Breast epithelium (tissue), 4 donors: ENCODE measurements around the gene FDXACB1. TPM values are rescaled to one million over a fixed set of nuclear protein-coding genes. Genes with fewer than 3 reads are reported as not detected.

Experiments used
- DNase-seq, 2 donors: peaks; one replicate each; pipeline ENCODE4 v3.0.0-alpha.2; 2019; ENCODE audit warnings: low spot score in 2 of 2
- H3K27ac ChIP-seq, 2 donors: fragments of 200-600 bp; sonication (generic) in 1 of 2; one replicate each; pipeline ENCODE4 v1.5.1; 2016 to 2019; ENCODE audit warnings: mild to moderate bottlenecking in 1 of 2
- H3K27me3 ChIP-seq, 2 donors: fragments of 200-600 bp; sonication (generic) in 1 of 2; one replicate each; pipeline versions ENCODE4 v1.5.1 to v1.6.0; 2017 to 2019; ENCODE audit warnings: control low read depth in 1 of 2, mild to moderate bottlenecking in 1 of 2
- H3K36me3 ChIP-seq: fragments of 200-600 bp; one replicate; pipeline ENCODE4 v1.5.1; 2019
- H3K4me1 ChIP-seq, 2 donors: fragments of 200-600 bp; sonication (generic); one replicate each; pipeline ENCODE4 v1.5.1; 2016 to 2019; ENCODE audit warnings: control low read depth in 1 of 2
- H3K4me3 ChIP-seq, 3 donors: fragments of 200-600 bp; sonication (generic); 1 replicate in 2 of 3; 2 replicates in 1 of 3; pipeline ENCODE4 v1.5.1; 2016 to 2019; ENCODE audit warnings: mild to moderate bottlenecking in 3 of 3, moderate library complexity in 2 of 3
- H3K9me3 ChIP-seq, 2 donors: fragments of 200-600 bp; sonication (generic) in 1 of 2; one replicate each; pipeline ENCODE4 v1.5.1; 2016 to 2019; ENCODE audit warnings: control low read depth in 1 of 2
- POLR2A ChIP-seq: fragments of 450-650 bp; IDR thresholded peaks from one replicate; pipeline ENCODE4 v1.6.1; 2016; ENCODE audit warnings: antibody characterized with exemption, mild to moderate bottlenecking, moderate library complexity
- POLR2AphosphoS5 ChIP-seq, 3 donors: sonication (generic); formaldehyde crosslinking; IDR thresholded peaks; one replicate each; pipeline ENCODE4 v1.6.1; 2017; ENCODE audit warnings: antibody characterized with exemption in 3 of 3
- intact Hi-C: fragments of 100-400 bp; cut with DNase I; formaldehyde crosslinking; loops from one replicate; pipeline ENCODE4 v1.15.1; 2023; ENCODE audit warnings: low total_unique reads
- total RNA-seq, 3 donors: library from RNA; depleted of rRNA; stranded (reverse); fragments of >200 nt; gene quantifications; one replicate each; pipeline ENCODE4 v1.1.0, GENCODE V29; 2016
- TF ChIP-seq, protein P1 (sequence below), 3 donors: fragments of 450-650 bp; IDR thresholded peaks; one replicate each; pipeline ENCODE4 v1.5.1; 2016 to 2017; ENCODE audit warnings: antibody characterized with exemption in 3 of 3, mild to moderate bottlenecking in 3 of 3, moderate library complexity in 3 of 3

The FDXACB1 gene
- total RNA-seq, 3 donors from 2014 or later = 1.6 to 3.7 (median 3.3) TPM

DNA sequence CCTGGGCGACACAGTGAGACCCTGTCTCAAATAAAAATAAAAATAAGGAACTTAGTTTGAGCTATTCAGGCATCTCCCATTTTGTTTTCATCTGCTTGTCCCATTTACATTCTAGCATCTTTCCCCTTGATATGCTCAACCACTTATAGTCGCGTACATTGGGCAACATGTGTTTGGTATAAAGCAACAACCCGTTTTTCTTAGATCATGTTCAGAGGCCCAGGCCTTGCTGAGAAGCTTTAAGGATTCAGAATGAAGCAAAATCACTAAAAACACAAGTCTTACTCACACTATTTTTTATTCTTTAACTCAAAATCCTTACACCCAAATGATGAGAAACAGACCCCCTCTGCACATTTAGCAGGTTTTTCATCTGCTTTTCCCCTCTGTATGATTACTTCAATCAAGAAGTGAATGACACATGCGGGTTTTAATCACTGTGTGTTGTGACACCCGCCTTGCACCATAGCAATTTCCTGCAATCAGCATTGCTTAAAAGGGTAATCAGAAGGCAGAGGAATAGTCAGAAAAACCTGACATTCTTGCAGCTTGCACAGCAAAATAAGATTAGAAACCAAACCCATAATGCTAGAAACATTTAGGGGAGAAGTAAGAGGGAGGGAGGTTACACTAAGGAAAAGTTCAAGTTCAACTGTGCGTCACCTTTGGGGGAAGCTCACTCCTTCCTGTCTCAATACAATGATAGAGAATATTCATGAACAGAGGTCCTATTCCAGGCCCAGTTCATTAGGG, 33.5 kb downstream of the FDXACB1 start:
- H3K27me3 ChIP-seq = no peaks in the 10 kb centered on the region
- H3K27ac ChIP-seq = no peak overlapping the region
- H3K4me3 ChIP-seq = no peak overlapping the region
- H3K4me1 ChIP-seq = no peaks in the 10 kb centered on the region
- DNase-seq = no peak
- no peaks in the 10 kb centered on the region for H3K36me3 ChIP-seq
- intact Hi-C loops = no loop called here
- no peaks in the 10 kb centered on the region for H3K9me3 ChIP-seq
- TF ChIP-seq, protein P1, sequence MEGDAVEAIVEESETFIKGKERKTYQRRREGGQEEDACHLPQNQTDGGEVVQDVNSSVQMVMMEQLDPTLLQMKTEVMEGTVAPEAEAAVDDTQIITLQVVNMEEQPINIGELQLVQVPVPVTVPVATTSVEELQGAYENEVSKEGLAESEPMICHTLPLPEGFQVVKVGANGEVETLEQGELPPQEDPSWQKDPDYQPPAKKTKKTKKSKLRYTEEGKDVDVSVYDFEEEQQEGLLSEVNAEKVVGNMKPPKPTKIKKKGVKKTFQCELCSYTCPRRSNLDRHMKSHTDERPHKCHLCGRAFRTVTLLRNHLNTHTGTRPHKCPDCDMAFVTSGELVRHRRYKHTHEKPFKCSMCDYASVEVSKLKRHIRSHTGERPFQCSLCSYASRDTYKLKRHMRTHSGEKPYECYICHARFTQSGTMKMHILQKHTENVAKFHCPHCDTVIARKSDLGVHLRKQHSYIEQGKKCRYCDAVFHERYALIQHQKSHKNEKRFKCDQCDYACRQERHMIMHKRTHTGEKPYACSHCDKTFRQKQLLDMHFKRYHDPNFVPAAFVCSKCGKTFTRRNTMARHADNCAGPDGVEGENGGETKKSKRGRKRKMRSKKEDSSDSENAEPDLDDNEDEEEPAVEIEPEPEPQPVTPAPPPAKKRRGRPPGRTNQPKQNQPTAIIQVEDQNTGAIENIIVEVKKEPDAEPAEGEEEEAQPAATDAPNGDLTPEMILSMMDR (IDR thresholded peaks at IDR 0.05) = no peak
- no peak for TF ChIP-seq POLR2AphosphoS5 (IDR thresholded peaks at IDR 0.05)
- no peak for TF ChIP-seq POLR2A

DNA sequence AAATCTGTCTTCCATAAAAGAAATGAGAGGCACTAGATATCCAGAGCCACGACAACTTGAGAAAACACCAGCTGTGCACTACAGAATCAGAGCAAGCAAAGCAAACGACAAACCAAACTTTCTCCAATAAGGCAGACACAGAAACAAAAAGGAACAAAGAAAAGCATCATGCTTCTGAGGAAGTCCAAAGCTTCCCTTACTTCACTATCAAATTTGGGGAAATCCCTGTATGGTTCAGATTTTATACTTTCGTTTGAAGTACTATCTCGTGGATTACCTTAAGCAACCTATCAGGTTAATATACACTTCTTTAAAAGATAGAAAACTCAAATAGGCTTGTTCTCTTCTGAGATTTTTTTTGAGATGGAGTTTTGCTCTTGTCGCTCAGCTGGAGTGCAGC, 35.3 kb downstream of the FDXACB1 start:
- no peaks in the 10 kb centered on the region for H3K27me3 ChIP-seq
- DNase-seq = no peak
- H3K27ac ChIP-seq = no peak overlapping the region
- TF ChIP-seq, protein P1 (IDR thresholded peaks at IDR 0.05) = no peak
- no peak for TF ChIP-seq POLR2AphosphoS5 (IDR thresholded peaks at IDR 0.05)
- no peak for TF ChIP-seq POLR2A
- H3K4me1 ChIP-seq = no peaks in the 10 kb centered on the region
- intact Hi-C loops = no loop called here
- no peaks in the 10 kb centered on the region for H3K9me3 ChIP-seq
- H3K4me3 ChIP-seq = no peak overlapping the region
- no peaks in the 10 kb centered on the region for H3K36me3 ChIP-seq

DNA sequence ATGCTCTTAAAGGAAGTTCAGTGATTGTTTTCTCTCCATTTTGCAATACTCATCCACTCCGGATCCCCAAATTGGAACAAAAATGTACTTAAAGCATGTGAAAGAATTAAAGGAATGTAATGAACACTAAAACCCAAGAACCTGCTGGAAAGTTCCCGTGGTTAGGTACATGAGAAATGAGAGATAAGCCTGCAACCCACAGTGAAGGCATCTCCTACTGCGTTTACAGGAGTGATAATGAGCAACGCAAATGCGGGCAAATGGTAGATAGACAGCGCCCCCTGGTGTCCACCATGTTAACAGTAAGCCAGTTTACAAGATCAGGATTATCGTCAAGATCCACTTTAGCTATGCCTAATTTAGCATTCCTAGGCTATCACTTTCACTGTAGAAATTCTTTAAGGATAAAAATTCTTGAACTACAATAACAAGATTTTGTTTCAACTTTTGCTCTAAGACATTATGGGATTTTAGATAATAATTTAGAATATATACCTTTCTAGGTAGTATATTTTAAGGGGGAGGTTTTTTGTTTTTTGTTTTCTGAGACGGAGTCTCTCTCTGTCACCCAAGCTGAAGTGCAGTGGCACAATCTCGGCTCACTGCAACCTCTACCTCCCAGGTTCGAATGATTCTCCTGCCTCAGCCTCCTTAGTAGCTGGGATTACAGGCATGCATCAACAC, 37.5 kb downstream of the FDXACB1 start:
- Histone ChIP-seq H3K27me3 (no peaks in the 10 kb centered on the region), H3K4me3 (no peak overlapping the region), H3K27ac (no peak overlapping the region), H3K4me1 (no peaks in the 10 kb centered on the region), H3K9me3 (no peaks in the 10 kb centered on the region), H3K36me3 (no peaks in the 10 kb centered on the region)
- peak; percentile 84 to 89 for DNase-seq
- TF ChIP-seq POLR2AphosphoS5 (IDR thresholded peaks at IDR 0.05) (peak in 2 of 3 donors; percentile 32 to 54), POLR2A (no peak)
- TF ChIP-seq, protein P1 (IDR thresholded peaks at IDR 0.05) = peak; percentile 90 to 96 (median 92)
- intact Hi-C loops = no loop called here

DNA sequence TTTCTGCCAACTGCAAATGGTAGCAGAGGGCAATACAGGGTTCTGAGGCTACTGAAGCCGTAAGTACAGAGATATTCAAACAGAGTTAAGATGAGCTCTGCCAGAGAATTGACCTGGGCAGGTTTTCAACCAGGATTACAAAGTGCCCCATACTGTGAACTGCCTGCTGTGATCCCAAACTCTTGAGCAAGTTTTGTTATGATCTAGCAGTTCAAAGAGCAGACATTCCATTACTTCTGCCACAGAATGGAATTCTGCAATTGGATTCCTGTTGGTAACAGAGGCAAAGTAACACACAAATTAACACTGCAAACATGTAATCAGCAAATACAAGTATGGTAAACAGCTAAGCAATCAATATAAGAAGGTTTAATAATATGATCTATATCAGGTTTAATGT, 38.8 kb downstream of the FDXACB1 start:
- TF ChIP-seq POLR2A = no peak
- no peak for TF ChIP-seq POLR2AphosphoS5 (IDR thresholded peaks at IDR 0.05)
- TF ChIP-seq, protein P1 (IDR thresholded peaks at IDR 0.05) = no peak
- H3K4me3 ChIP-seq = no peak overlapping the region
- DNase-seq = no peak
- H3K36me3 ChIP-seq = no peaks in the 10 kb centered on the region
- intact Hi-C loops = no loop called here
- H3K27me3 ChIP-seq = no peaks in the 10 kb centered on the region
- H3K9me3 ChIP-seq = no peaks in the 10 kb centered on the region
- H3K27ac ChIP-seq = no peak overlapping the region
- no peaks in the 10 kb centered on the region for H3K4me1 ChIP-seq

DNA sequence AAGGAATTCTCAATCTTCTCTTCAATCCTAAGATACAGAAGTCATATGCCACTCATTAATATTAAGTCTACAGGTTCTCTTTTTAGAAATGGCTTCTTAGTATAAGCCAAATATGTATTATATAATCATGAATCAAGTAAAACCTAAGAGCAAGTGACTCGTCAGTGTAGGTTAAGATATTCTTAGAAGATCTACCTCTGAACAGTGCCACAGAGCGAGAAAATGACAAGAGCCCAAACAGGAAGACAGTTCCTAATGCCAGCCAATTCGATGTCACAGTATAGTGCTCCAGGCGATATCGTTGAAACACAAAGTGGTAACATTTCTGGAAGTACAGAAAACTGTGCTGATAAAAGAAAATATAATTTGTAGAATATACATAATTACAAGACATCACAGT, 40.9 kb downstream of the FDXACB1 start:
- intact Hi-C loops = no loop called here
- H3K27me3 ChIP-seq = no peaks in the 10 kb centered on the region
- no peaks in the 10 kb centered on the region for H3K4me1 ChIP-seq
- TF ChIP-seq, protein P1 (IDR thresholded peaks at IDR 0.05) = no peak
- TF ChIP-seq POLR2AphosphoS5 (IDR thresholded peaks at IDR 0.05) = no peak
- no peak overlapping the region for H3K27ac ChIP-seq
- DNase-seq = no peak
- H3K4me3 ChIP-seq = no peak overlapping the region
- no peaks in the 10 kb centered on the region for H3K9me3 ChIP-seq
- H3K36me3 ChIP-seq = no peaks in the 10 kb centered on the region
